ENCODE measurements around the gene MAN1B1. TPM values are rescaled to one million over a fixed set of nuclear protein-coding genes. Genes with fewer than 3 reads are reported as not detected.
A peak's percentile ranks its signal among the peaks of the same experiment; 100 is the strongest.
"Not testable (repeated sequence)": the region's sequence is repeated elsewhere in the genome, so short reads cannot be mapped to it uniquely, and the experiment has no call there.

Gene MAN1B1
- total RNA-seq, 1 donor from 2014 or later: 27.4 TPM

GRCh38 chr9:137052293-137052692 lies 34.5 kb upstream of the MAN1B1 start:
- no peak for DNase-seq (ENCODE audit: low spot score)
- no peak for ATAC-seq

- DNase-seq (ENCODE audit: low spot score) (no peak), ATAC-seq (no peak)
Measured at GRCh38 chr9:137052998-137053943, 33.5 kb upstream of the MAN1B1 start.

GRCh38 chr9:137053944-137054931 lies 32.5 kb upstream of the MAN1B1 start, which contains the start of gene ENTPD2:
Gene ENTPD2 (minus strand): TSS chr9:137054061. CDS start chr9:137053997, 64 bp downstream.
- ATAC-seq: peak; percentile 71

GRCh38 chr9:137054932-137055384 lies 31.8 kb upstream of the MAN1B1 start:
- ATAC-seq (peak; percentile 73), DNase-seq (ENCODE audit: low spot score) (peak; percentile 87)

More at GRCh38 chr9:137053944-137054931, 32.5 kb upstream of the MAN1B1 start, which contains the start of gene ENTPD2:
- DNase-seq (ENCODE audit: low spot score): peak; percentile 84

DNA sequence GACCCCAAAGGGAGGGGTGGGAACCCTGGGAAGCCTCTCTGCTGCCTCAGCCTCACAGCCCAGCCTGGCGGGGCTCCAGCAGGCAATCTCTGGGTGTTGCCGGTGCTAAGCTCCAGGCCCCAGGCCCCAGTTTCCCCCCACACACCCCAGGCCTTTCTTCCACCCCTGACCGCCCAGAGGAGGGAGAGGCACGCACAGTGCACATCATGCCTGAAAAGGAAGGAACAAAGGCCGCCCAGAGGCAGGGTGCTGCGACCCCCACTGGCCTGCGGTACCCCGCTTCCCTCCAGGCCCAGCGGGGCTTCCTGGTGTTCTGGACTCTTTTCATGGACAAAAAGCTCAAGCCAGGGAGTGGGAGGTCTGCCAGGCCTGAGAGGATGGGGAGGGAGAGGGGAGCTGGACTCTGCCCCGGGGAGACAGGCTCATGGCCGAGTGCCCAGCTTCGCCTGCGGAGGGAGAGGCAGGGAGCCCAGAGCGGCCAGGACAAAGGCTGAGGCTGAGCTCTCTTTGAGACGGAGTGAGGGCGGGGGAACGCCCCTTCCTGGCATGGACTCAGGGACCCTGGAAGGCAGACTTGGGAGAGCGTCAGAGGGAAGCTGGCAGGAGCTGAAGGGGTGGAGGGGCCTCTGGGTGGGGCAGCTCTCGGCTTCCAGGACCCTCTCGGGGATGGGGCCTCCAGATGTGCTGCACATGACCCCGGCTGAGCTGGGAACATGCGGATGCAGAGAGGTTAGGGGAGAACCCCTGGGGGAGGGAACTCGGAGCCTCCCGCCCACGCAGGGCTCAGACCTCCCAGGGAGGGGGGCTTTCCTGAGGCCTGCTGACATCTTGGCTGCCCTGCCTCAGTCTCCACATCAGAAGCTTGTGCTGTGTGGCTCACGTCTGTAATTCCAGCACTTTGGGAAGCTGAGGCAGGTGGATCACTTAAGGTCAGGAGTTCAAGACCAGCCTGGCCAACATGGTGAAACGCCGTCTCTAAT lies 31.1 kb upstream of the MAN1B1 start:
- peak; percentile 97 for DNase-seq (ENCODE audit: low spot score)
- ATAC-seq: peak; percentile 77

GRCh38 chr9:137056739-137057415 lies 29.9 kb upstream of the MAN1B1 start:
- DNase-seq (ENCODE audit: low spot score): no peak
- no peak for ATAC-seq

GRCh38 chr9:137057545-137057944 lies 29.2 kb upstream of the MAN1B1 start:
- DNase-seq (ENCODE audit: low spot score) (no peak), ATAC-seq (no peak)

- DNase-seq (ENCODE audit: low spot score) (no peak), ATAC-seq (no peak)
Measured at GRCh38 chr9:137058521-137059234, 28.1 kb upstream of the MAN1B1 start.

DNA sequence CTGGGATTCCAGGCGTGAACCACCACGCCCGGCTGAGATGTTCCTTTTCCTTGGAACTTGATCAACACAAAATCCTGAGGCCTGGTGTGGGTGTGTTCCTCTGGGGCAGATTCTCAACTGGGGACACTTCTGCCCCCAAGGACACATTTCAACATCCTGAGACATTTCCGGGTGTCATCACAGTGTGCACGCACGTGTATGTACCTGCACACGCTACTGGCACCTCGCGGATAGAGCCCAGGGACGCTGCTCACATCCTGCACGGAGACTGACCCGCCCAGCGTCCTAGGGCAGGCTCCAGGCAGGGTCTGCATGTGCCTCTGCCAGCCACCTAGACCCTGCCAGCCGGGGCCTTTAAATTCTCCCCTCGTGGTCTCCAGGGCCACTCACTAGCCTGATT lies 24.4 kb upstream of the MAN1B1 start:
- no peak for ATAC-seq
- no peak for DNase-seq (ENCODE audit: low spot score)

- not testable (repeated sequence) for ATAC-seq; DNase-seq (ENCODE audit: low spot score)
Measured at GRCh38 chr9:137062798-137063197, 24.0 kb upstream of the MAN1B1 start.

DNA sequence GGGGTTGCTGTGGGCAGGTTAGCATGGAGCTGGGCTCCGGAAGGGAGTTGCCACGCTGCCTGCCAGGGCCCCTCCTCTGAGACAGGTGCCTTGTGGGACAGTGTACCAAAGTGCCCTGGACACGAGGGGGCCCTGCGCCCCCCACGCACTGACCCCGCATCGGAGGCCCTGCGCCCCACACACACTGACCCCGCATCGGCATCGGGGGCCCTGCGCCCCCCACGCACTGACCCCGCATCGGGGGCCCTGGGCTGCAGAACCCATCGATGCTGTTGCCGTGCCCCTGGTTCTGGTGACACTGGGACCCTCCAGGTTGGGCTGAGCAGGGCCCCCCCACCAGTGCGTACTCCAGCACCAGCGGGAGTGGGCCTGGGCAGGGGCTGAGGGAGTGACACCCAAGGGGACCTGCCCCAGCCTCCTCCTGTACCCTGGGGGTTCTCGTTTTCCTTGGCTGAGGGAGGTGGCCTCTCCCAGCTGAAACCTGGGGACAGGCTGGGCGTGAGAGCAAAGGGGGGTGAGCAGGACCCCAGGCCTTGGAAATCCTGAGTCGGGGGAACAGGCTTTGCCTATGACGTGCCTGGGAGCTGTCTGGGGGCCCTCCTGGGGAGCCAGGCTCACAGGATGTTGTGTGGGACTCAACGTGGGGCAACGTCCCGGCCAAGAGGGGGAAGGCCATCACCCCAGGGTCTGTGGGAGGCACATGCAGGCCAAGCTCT lies 23.3 kb upstream of the MAN1B1 start:
- ATAC-seq (no peak), DNase-seq (ENCODE audit: low spot score) (no peak)

- peak; percentile 75 for DNase-seq (ENCODE audit: low spot score)
- peak; percentile 91 for ATAC-seq
Measured at GRCh38 chr9:137064027-137064879, 22.5 kb upstream of the MAN1B1 start.

DNA sequence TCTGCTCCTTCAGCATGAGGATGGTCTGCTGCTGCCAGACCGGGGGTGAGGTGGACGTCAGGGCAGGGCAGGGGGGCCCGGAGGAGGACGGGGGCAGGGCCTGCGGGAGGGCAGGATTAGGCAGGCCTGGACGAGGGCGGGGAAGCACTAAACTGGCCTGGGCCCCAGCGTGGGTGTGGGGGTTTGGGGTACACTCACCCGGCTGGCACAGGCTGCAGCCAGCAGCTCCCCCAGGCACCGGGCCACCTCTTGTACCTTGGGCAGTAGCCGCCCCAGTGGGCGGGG lies 22.0 kb upstream of the MAN1B1 start:
- DNase-seq (ENCODE audit: low spot score) (no peak), ATAC-seq (no peak)

DNA sequence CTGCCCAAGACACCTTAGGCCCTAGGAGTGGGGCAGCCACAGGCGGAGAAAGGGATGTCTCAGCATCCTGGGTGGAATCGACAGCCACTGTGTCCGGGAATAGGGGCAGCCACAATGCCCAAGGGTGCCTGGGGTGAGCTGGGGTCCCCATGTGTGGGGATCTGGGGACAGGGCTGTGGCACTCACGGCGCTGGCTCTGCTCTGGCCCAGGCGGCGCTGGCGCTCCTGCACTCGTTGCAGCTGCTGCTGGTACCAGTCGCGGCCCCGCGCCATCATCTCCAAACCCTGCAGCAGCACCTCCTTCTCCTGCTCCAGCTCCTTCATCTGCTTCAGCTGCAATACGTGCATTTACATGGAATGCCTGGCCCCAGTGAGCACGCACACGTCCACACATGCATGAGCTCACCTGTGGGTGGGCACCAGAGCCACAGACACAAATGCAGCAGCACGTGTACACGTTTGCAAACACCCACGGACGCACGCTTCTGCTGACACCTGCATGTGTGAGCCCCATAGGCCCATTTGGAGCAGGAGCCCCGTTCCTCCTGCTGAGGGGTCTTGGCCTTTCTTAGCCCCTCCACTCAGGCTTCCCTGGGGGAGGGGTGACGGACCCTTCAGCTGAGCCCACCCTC lies 21.3 kb upstream of the MAN1B1 start:
- ATAC-seq: no peak
- DNase-seq (ENCODE audit: low spot score): no peak

- no peak for ATAC-seq
- no peak for DNase-seq (ENCODE audit: low spot score)
Measured at GRCh38 chr9:137066096-137066861, 20.5 kb upstream of the MAN1B1 start.

Data from left lobe of liver (tissue), 2 donors.